IPS-18a (cell line): ENCODE results near the gene SEC61A2.

Source experiments
- H3K27ac ChIP-seq: one replicate; pipeline ENCODE4 v1.5.1; 2013; ENCODE audit warnings: low read length
- H3K27me3 ChIP-seq: one replicate; pipeline ENCODE4 v1.6.1; 2013; ENCODE audit warnings: mild to moderate bottlenecking, low read length; ENCODE audit not compliant: control insufficient read depth, insufficient read depth
- H3K36me3 ChIP-seq: one replicate; pipeline ENCODE4 v1.6.1; 2013; ENCODE audit warnings: low read depth, low read length; ENCODE audit not compliant: control insufficient read depth
- H3K4me1 ChIP-seq: one replicate; pipeline ENCODE4 v1.6.1; 2013; ENCODE audit warnings: low read depth, low read length; ENCODE audit not compliant: control insufficient read depth
- H3K4me3 ChIP-seq: one replicate; pipeline ENCODE4 v1.5.1; 2013; ENCODE audit warnings: low read length
- H3K9ac ChIP-seq: one replicate; pipeline ENCODE4 v1.6.1; 2013; ENCODE audit warnings: mild to moderate bottlenecking, low read length, moderate library complexity
- H3K9me3 ChIP-seq: one replicate; pipeline ENCODE4 v1.6.1; 2013; ENCODE audit warnings: low read depth, low read length; ENCODE audit not compliant: control insufficient read depth

Gene SEC61A2

DNA sequence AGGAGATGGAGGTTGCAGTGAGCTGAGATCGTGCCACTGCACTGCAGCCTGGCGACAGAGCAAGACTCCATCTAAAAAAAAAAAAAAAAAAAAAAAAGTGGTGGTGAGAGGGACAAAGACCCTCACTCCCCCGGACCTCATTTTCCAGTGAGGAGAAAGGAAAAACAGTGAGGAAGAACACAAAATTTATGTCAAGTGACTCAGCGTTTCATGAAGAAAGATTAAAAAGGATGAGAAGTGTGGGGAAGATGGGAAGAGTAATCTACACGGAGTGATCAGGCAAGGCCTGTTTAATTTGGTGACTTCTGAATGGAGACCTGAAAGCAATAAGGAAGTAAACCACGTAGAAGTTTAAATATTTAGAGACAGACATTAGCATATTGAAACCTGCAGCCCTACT is 59.2 kb downstream of the SEC61A2 start:
- no peaks in the 10 kb centered on the region for H3K27me3 ChIP-seq
- H3K9ac ChIP-seq, result no peak overlapping the region
- peaks cover 33% of the 10 kb centered on the region for H3K36me3 ChIP-seq
- H3K9me3 ChIP-seq, result no peaks in the 10 kb centered on the region
- H3K4me3 ChIP-seq, result no peak overlapping the region
- H3K4me1 ChIP-seq, result no peaks in the 10 kb centered on the region
- H3K27ac ChIP-seq, result no peak overlapping the region

DNA sequence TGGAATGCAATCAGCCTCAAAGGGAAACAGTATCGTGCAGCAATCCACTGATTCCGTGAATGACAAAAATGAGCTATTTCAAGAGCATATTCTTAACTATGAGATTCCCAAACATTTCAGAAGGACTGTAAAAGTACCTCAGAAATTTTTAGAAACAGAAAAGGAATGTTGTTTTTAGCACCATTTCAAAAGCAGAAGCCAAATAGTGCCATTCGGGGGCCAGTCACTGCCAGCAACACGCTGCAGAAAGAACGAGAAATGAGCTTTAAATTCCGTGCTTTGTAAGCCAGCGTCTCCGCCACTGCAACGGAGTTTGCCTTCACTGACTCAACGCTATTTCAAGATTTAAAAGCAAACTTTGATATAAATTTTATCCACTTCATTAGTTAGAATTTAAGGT is 59.9 kb downstream of the SEC61A2 start:
- Histone ChIP-seq H3K9me3 (no peaks in the 10 kb centered on the region), H3K9ac (no peak overlapping the region), H3K27me3 (no peaks in the 10 kb centered on the region), H3K36me3 (peaks cover 29% of the 10 kb centered on the region), H3K27ac (no peak overlapping the region), H3K4me1 (peaks cover 4% of the 10 kb centered on the region), H3K4me3 (no peak overlapping the region)

DNA sequence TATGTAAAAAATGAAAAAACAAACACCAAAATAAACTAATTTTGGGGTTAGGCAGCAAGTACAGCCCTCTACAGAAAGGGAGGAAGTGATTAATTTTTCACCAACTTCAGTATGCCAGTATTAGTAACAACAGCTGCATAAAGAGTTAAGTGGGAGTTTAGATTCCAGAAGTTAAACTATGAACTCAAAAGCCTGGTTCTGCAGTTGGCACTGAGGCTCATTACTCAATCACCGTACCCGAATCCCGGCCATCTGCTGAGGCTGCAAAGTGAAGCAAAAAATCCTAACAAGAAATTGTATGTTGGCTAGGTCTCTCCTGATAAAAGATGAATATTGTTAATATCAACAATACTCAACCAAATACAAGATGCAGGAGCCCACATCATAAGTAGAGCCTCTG is 62.2 kb downstream of the SEC61A2 start:
- Histone ChIP-seq H3K9ac (no peak overlapping the region), H3K9me3 (no peaks in the 10 kb centered on the region), H3K4me1 (peaks cover 5% of the 10 kb centered on the region), H3K27me3 (no peaks in the 10 kb centered on the region), H3K27ac (no peak overlapping the region), H3K4me3 (no peak overlapping the region), H3K36me3 (peaks cover 10% of the 10 kb centered on the region)

DNA sequence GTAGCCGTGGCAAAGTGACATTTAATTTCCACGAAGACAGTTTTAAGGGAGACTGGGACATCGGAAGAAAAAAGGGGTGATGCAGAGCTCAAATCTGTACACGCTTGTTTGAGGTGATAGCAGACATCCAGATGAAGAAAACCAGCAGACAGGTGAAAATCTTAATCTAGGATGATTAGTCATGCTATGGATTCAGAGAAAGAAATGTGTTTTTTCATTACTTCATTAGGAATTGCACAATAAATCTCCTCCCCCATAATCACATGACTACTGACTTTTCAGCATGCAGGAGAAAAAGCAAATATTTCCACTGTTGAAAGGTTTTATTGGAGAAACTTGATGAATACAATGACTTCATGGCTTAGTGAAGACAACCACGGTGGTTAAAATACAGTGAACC is 63.7 kb downstream of the SEC61A2 start:
- no peaks in the 10 kb centered on the region for H3K9me3 ChIP-seq
- no peak overlapping the region for H3K4me3 ChIP-seq
- H3K4me1 ChIP-seq, result peaks cover 5% of the 10 kb centered on the region
- H3K27ac ChIP-seq, result no peak overlapping the region
- H3K27me3 ChIP-seq, result no peaks in the 10 kb centered on the region
- H3K9ac ChIP-seq, result no peak overlapping the region
- H3K36me3 ChIP-seq, result peaks cover 4% of the 10 kb centered on the region

GRCh38 chr10:12194752-12195271 is 65.3 kb downstream of the SEC61A2 start:
- H3K9me3 ChIP-seq, result no peaks in the 10 kb centered on the region
- H3K4me3 ChIP-seq, result peak overlapping the region; percentile 88
- H3K27me3 ChIP-seq, result no peaks in the 10 kb centered on the region
- H3K4me1 ChIP-seq, result peaks cover 5% of the 10 kb centered on the region
- H3K27ac ChIP-seq, result no peak overlapping the region
- peaks cover 12% of the 10 kb centered on the region for H3K36me3 ChIP-seq
- peak overlapping the region; percentile 80 for H3K9ac ChIP-seq

- H3K27me3 ChIP-seq, result no peaks in the 10 kb centered on the region
- H3K9ac ChIP-seq, result peak overlapping the region; percentile 80
- H3K36me3 ChIP-seq, result peaks cover 12% of the 10 kb centered on the region
- no peaks in the 10 kb centered on the region for H3K9me3 ChIP-seq
- H3K4me1 ChIP-seq, result peaks cover 5% of the 10 kb centered on the region
- H3K27ac ChIP-seq, result peak overlapping the region; percentile 93
- peak overlapping the region; percentile 88 for H3K4me3 ChIP-seq
These were observed 65.8 kb downstream of the SEC61A2 start for GRCh38 chr10:12195281-12195602.

- H3K27ac ChIP-seq, result peak within 1 kb of the TSS; percentile 93
- H3K4me3 ChIP-seq, result peak within 1 kb of the TSS; percentile 88
- peaks cover 5% of the 10 kb centered on the region for H3K4me1 ChIP-seq
- H3K9me3 ChIP-seq, result no peaks in the 10 kb centered on the region
- no peaks in the 10 kb centered on the region for H3K27me3 ChIP-seq
- peaks cover 13% of the 10 kb centered on the region for H3K36me3 ChIP-seq
- peak within 1 kb of the TSS; percentile 80 for H3K9ac ChIP-seq
These were observed 66.4 kb downstream of the SEC61A2 start, which contains the start of the genes CDC123 and NUDT5 for GRCh38 chr10:12195603-12196506. CDC123 (plus strand) TSS chr10:12196188; CDS start chr10:12196246, 58 bp downstream. NUDT5 (minus strand) TSS chr10:12195891; CDS start chr10:12186291, 9,600 bp downstream.

DNA sequence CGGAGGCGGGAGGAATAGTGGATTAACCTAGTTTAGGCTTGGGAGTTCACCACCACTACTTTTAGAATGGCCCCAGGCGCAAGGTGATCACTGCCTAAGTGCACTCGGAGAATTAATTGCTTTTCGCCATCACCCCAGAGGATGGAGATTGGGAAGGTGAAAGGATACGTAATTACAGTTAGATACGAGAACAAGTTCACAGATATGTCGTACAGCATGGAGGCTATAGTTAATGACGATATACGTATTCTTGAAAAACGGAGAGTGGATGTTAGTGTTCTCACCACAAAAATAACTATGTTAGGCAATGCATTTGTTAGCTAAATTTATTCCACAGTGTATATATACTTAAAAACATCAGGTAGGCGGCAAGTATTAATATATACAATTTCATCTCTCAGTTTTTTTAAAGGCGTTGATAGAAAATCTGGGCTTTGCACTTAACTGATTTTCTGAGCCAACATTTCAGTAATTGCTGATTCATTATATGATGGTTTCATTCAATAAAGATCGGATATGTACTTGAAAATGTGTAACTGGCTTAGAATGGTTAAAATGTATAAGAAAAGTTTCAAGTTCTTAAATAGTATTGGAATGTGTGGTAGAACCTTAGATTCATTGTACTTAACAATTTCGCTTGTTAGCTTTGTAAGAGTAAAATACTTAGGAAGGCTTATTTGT is 67.2 kb downstream of the SEC61A2 start:
- peak overlapping the region; percentile 93 for H3K27ac ChIP-seq
- peaks cover 5% of the 10 kb centered on the region for H3K4me1 ChIP-seq
- H3K9me3 ChIP-seq, result no peaks in the 10 kb centered on the region
- H3K36me3 ChIP-seq, result peaks cover 21% of the 10 kb centered on the region
- H3K27me3 ChIP-seq, result no peaks in the 10 kb centered on the region
- H3K4me3 ChIP-seq, result peak overlapping the region; percentile 88
- peak overlapping the region; percentile 80 for H3K9ac ChIP-seq

- Histone ChIP-seq H3K9me3 (no peaks in the 10 kb centered on the region), H3K27me3 (no peaks in the 10 kb centered on the region), H3K36me3 (peaks cover 28% of the 10 kb centered on the region), H3K27ac (no peak overlapping the region), H3K4me1 (peaks cover 5% of the 10 kb centered on the region), H3K9ac (no peak overlapping the region), H3K4me3 (no peak overlapping the region)
These were observed 68.7 kb downstream of the SEC61A2 start for GRCh38 chr10:12198156-12198555.

DNA sequence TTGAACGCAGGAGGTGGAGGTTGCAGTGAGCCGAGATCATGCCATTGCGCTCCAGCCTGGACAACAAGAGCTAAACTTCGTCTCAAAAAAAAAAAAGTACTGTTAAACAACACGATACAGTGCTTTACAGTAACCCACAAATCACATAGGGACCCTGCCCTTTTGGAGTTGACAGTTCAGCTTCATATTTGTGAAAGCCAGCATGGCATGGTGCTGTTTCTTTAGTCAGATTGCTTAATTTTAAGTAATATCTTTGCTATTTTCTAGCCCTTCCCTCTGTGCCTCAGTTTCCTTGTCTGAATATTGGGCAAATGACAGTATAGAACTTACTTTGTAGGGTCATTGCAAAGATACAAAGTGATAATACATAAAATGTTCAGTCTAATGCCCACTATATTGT is 71.4 kb downstream of the SEC61A2 start:
- Histone ChIP-seq H3K27me3 (no peaks in the 10 kb centered on the region), H3K4me3 (no peak overlapping the region), H3K9me3 (no peaks in the 10 kb centered on the region), H3K9ac (no peak overlapping the region), H3K4me1 (no peaks in the 10 kb centered on the region), H3K27ac (no peak overlapping the region), H3K36me3 (peaks cover 34% of the 10 kb centered on the region)

- Histone ChIP-seq H3K36me3 (peaks cover 34% of the 10 kb centered on the region), H3K27ac (no peak overlapping the region), H3K4me1 (no peaks in the 10 kb centered on the region)
These were observed 72.1 kb downstream of the SEC61A2 start for GRCh38 chr10:12201543-12201942.

More at GRCh38 chr10:12201543-12201942, 72.1 kb downstream of the SEC61A2 start:
- Histone ChIP-seq H3K27me3 (no peaks in the 10 kb centered on the region), H3K9ac (no peak overlapping the region), H3K9me3 (no peaks in the 10 kb centered on the region), H3K4me3 (no peak overlapping the region)
